Stimulated activated CD4-positive, alpha-beta T cell treated with anti-CD3 and anti-CD28 coated beads, TNF-alpha, amount 100 ng/mL, for 24 hours (primary cell): ENCODE measurements around the gene GINS1.

Experiments used
- DNase-seq, 3 experiments: peaks; one replicate each; pipeline ENCODE4 v3.0.0-alpha.2; 2020; ENCODE audit warnings: low read depth in 3 of 3

The GINS1 gene

DNA sequence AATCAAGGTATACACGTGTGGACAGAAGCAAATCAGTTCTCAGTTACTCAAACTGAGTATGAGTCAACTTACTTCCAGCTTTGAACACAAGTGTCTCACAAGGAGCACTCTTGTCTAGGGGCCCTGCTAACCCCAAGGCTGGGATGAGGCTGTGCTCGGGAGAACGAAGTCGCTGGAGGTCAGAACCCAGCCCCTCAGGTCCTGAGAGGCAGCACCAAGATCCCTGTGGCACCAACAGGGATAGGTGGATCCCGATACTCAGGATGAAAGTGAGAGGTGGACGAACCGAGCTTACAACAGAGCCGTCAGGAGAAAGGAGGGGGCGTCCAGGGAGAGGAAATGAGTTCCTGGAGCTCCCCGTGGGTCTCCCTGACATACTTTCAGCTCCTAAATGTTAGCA lies 85.7 kb downstream of the GINS1 start:
- no peak for DNase-seq

DNA sequence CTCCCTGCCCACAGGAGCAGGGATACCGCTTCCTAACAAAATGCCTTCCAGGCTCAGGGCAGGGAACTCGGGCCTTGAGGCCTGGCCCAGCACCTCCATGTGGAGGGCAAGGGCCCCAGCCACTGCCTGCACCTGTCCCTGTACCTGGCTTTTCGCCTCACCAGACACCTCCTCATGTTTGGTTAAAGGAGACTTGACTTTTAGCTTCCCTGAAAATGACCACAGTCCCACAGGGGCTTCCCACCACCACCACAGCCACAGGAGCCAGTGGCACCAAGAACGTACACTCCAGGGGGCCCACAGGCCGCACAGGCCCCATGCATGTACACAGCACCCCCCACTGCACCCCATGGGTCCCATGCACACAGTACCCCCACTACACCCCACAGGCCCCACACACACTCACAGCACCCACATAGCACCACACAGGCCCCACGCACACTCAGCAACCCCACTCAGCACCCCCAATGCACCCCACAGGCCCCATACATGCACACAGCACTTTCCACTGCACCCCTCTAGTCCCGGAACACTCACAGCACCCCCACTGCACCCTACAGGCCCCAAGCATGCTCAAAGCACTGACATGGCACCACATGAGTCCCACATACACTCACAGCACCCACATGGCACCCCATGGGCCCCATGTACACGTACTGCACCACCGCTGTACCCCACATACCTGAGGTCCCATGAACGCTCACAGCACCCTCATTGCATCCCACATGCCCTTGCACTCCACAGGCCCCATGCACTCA lies 86.5 kb downstream of the GINS1 start:
- DNase-seq, result no peak

- DNase-seq, result no peak
Measured at GRCh38 chr20:25494506-25495188, 87.2 kb downstream of the GINS1 start.

GRCh38 chr20:25495189-25495824 lies 87.8 kb downstream of the GINS1 start:
- DNase-seq, result no peak

GRCh38 chr20:25496165-25496967 lies 88.9 kb downstream of the GINS1 start:
- DNase-seq, result no peak

GRCh38 chr20:25496968-25497401 lies 89.5 kb downstream of the GINS1 start:
- no peak for DNase-seq

DNA sequence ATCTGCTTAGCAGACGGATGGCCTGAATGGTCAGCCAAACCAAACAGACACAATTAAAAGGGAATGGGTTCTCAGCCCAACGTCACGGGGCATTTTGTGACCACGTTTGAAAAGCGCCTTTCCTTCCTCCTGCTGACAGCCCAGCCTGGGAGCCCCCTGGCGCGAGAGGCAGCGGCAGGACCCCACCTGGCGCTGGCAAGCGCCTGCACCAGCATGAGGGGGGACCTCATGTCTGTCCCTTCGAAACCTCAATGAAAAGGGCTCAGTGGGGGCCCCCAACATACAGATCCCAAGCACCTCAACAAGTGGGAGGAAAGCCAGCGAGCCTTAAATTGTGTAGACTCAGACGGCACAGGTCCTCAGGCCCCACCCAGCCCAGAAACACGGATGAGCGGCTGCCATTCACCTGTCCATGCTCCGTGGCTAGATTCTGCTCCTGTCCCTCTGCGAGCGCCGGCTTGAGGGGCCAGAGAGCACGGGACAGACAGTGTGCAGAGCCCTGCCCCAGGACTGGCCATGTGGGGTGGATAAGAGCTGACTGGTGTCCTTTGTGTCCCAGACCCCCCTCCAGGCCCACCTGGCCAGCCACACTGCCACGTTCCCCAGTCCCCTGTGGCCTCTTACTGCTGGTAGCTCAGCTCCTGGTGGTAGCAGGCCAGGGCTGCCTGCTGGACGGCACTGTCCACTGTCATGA lies 90.3 kb downstream of the GINS1 start:
- no peak for DNase-seq
